H1 (cell line): ENCODE results near the gene P3H4. TPM values are rescaled to one million over a fixed set of nuclear protein-coding genes. Genes with fewer than 3 reads are reported as not detected.
A peak's percentile ranks its signal among the peaks of the same experiment; 100 is the strongest.

Source experiments
- CTCF ChIA-PET: fragments of 300-600 bp; sonication (Branson Sonifier 250); formaldehyde crosslinking; loops from one replicate; lab custom pipeline; 2021; ENCODE audit not compliant: partially characterized antibody; lab: Charles Lee
- POLR2A ChIA-PET: fragments of 300-600 bp; sonication (Branson Sonifier 250); formaldehyde crosslinking; loops from one replicate; lab custom pipeline; 2021; ENCODE audit warnings: inconsistent platforms; ENCODE audit not compliant: partially characterized antibody; lab: Charles Lee
- DNase-seq, 2 experiments: peaks; one replicate each; pipeline versions ENCODE4 v3.0.0 to v3.0.0-alpha.2; 2010 to 2022; ENCODE audit warnings: low spot score in 2 of 2, low read depth in 1 of 2, mixed read lengths in 1 of 2
- FAIRE-seq: peaks from 2 replicates; lab custom pipeline; 2011; peaks lifted over from hg19 to GRCh38; lab: Jason Lieb, UNC
- H2AFZ ChIP-seq: 2 replicates; pipeline ENCODE4 v1.8.1; 2012; ENCODE audit warnings: low read length, inconsistent platforms
- H2AK5ac ChIP-seq: 2 replicates; pipeline ENCODE4 v1.6.1; 2013; ENCODE audit warnings: low read depth, low read length
- H2BK120ac ChIP-seq: replicated peaks from 2 replicates; pipeline ENCODE3; 2013; ENCODE audit warnings: low read depth, low read length, inconsistent platforms
- H2BK12ac ChIP-seq: 2 replicates; pipeline ENCODE4 v1.6.1; 2013; ENCODE audit warnings: low read depth, low read length
- H2BK15ac ChIP-seq: 2 replicates; pipeline ENCODE4 v1.6.1; 2013; ENCODE audit warnings: low read length
- H2BK20ac ChIP-seq: 2 replicates; pipeline ENCODE4 v1.6.1; 2013; ENCODE audit warnings: low read length
- H2BK5ac ChIP-seq: 2 replicates; pipeline ENCODE4 v1.6.1; 2013; ENCODE audit warnings: low read depth, low read length
- H3K14ac ChIP-seq: 2 replicates; pipeline ENCODE4 v1.6.1; 2013; ENCODE audit warnings: inconsistent platforms; ENCODE audit not compliant: insufficient read length
- H3K18ac ChIP-seq: 2 replicates; pipeline ENCODE4 v1.6.1; 2013; ENCODE audit warnings: low read length; ENCODE audit errors: extremely low read depth
- H3K23ac ChIP-seq: 2 replicates; pipeline ENCODE4 v1.6.1; 2013; ENCODE audit warnings: inconsistent platforms; ENCODE audit not compliant: insufficient read length
- H3K23me2 ChIP-seq: 2 replicates; pipeline ENCODE4 v1.6.1; 2013; ENCODE audit warnings: low read depth, low read length
- H3K27ac ChIP-seq: 2 replicates; pipeline ENCODE4 v1.6.1; 2011; ENCODE audit warnings: low read depth, low read length, inconsistent platforms
- H3K27me3 ChIP-seq, 4 experiments: replicated peaks in 1 of 4; 1 replicate in 1 of 4; 2 replicates in 3 of 4; pipeline versions ENCODE4 v1.6.1 to v1.8.1; 2011 to 2013; ENCODE audit warnings: low read length in 3 of 4, mild to moderate bottlenecking in 3 of 4, inconsistent platforms in 2 of 4, mixed read lengths in 2 of 4, moderate library complexity in 1 of 4; ENCODE audit not compliant: control insufficient read depth in 3 of 4, insufficient read depth in 3 of 4; ENCODE audit errors: extremely low read depth in 1 of 4
- H3K36me3 ChIP-seq, 4 experiments: 2 replicates each; pipeline versions ENCODE4 v1.6.1 to v1.8.1; 2011 to 2013; ENCODE audit warnings: mild to moderate bottlenecking in 4 of 4, low read length in 3 of 4, moderate library complexity in 2 of 4, control low read depth in 1 of 4, inconsistent platforms in 1 of 4; ENCODE audit not compliant: insufficient read depth in 4 of 4, control insufficient read depth in 2 of 4
- H3K4ac ChIP-seq: replicated peaks from 2 replicates; pipeline ENCODE3; 2013; ENCODE audit warnings: low read length, low read depth, mixed read lengths, inconsistent platforms; ENCODE audit not compliant: insufficient read length
- H3K4me1 ChIP-seq, 4 experiments: replicated peaks in 1 of 4; 1 replicate in 1 of 4; 2 replicates in 3 of 4; pipeline versions ENCODE4 v1.6.1 to v1.8.1; 2011 to 2013; ENCODE audit warnings: low read length in 3 of 4, inconsistent platforms in 2 of 4, mixed read lengths in 1 of 4; ENCODE audit not compliant: insufficient read depth in 4 of 4, control insufficient read depth in 3 of 4
- H3K4me2 ChIP-seq, 2 experiments: 2 replicates each; pipeline versions ENCODE4 v1.6.1 to v1.8.1; 2011 to 2013; ENCODE audit warnings: low read depth in 2 of 2, low read length in 2 of 2, control low read depth in 1 of 2, inconsistent platforms in 1 of 2, mild to moderate bottlenecking in 1 of 2; ENCODE audit not compliant: insufficient read depth in 1 of 2
- H3K4me3 ChIP-seq, 4 experiments: fragments of 200-600, 300-600 bp in 1 of 4; sonication (generic), shearing (Covaris generic), sonication (Bioruptor Twin) in 1 of 4; 2 replicates each; pipeline versions ENCODE4 v1.5.1 to v1.8.1; 2011 to 2016; ENCODE audit warnings: low read length in 4 of 4, low read depth in 3 of 4, control low read depth in 2 of 4, inconsistent platforms in 2 of 4, mild to moderate bottlenecking in 2 of 4, mixed read lengths in 1 of 4, moderate library complexity in 1 of 4; ENCODE audit not compliant: insufficient read depth in 2 of 4; ENCODE audit errors: extremely low read depth in 1 of 4
- H3K56ac ChIP-seq: replicated peaks from 2 replicates; pipeline ENCODE3; 2013; ENCODE audit warnings: low read depth, mild to moderate bottlenecking, mixed read lengths, low read length, inconsistent platforms; ENCODE audit not compliant: insufficient read length
- H3K79me1 ChIP-seq: 2 replicates; pipeline ENCODE4 v1.6.1; 2013; ENCODE audit warnings: low read depth, low read length, control low read depth
- H3K79me2 ChIP-seq, 2 experiments: 2 replicates each; pipeline versions ENCODE4 v1.6.1 to v1.8.1; 2012 to 2013; ENCODE audit warnings: low read length in 2 of 2, mild to moderate bottlenecking in 2 of 2, inconsistent platforms in 1 of 2; ENCODE audit not compliant: insufficient read depth in 2 of 2, control insufficient read depth in 1 of 2
- H3K9ac ChIP-seq, 4 experiments: replicated peaks in 1 of 4; 1 replicate in 1 of 4; 2 replicates in 3 of 4; pipeline versions ENCODE4 v1.6.1 to v1.8.1; 2011 to 2013; ENCODE audit warnings: low read depth in 3 of 4, low read length in 3 of 4, control low read depth in 2 of 4, mild to moderate bottlenecking in 2 of 4, moderate library complexity in 2 of 4, inconsistent platforms in 1 of 4; ENCODE audit errors: extremely low read depth in 1 of 4
- H3K9me3 ChIP-seq, 2 experiments: 2 replicates each; pipeline versions ENCODE4 v1.6.1 to v1.8.1; 2012 to 2013; ENCODE audit warnings: mild to moderate bottlenecking in 2 of 2, moderate library complexity in 2 of 2, control low read depth in 1 of 2, inconsistent platforms in 1 of 2, low read depth in 1 of 2, low read length in 1 of 2, mixed read lengths in 1 of 2; ENCODE audit not compliant: insufficient read depth in 2 of 2
- H4K20me1 ChIP-seq, 2 experiments: replicated peaks in 1 of 2; 2 replicates each; pipeline versions ENCODE3 to v1.8.1; 2011 to 2013; ENCODE audit warnings: inconsistent platforms in 2 of 2, low read length in 2 of 2, mild to moderate bottlenecking in 1 of 2; ENCODE audit not compliant: insufficient read depth in 2 of 2, control insufficient read depth in 1 of 2
- H4K5ac ChIP-seq: 2 replicates; pipeline ENCODE4 v1.6.1; 2013; ENCODE audit warnings: low read length, low read depth, mixed read lengths, inconsistent platforms; ENCODE audit not compliant: insufficient read length
- H4K8ac ChIP-seq: 2 replicates; pipeline ENCODE4 v1.8.0; 2013; ENCODE audit warnings: mild to moderate bottlenecking, moderate library complexity, low read length, inconsistent platforms; ENCODE audit not compliant: insufficient read depth; ENCODE audit errors: extremely low read depth
- H4K91ac ChIP-seq: replicated peaks from 2 replicates; pipeline ENCODE3; 2013; ENCODE audit warnings: low read length, mixed read lengths, inconsistent platforms; ENCODE audit not compliant: insufficient read length
- CBX5 ChIP-seq: fragments of 300-800, 300-1000 bp; sonication (generic); IDR thresholded peaks from 2 replicates; pipeline ENCODE4 v1.7.1; 2016; ENCODE audit warnings: antibody characterized with exemption, low read length, low read depth
- WGBS, 2 experiments: shearing (Covaris generic) in 1 of 2; methylation state at CpG; one replicate each; pipeline versions ENCODE4 v1.1.6 to v1.1.7; 2013 to 2015; ENCODE audit warnings: low lambda C conversion rate in 2 of 2, mixed read lengths in 2 of 2, inconsistent platforms in 1 of 2, low coverage in 1 of 2, missing lambda C conversion rate in 1 of 2; ENCODE audit not compliant: insufficient replicate concordance in 2 of 2, insufficient coverage in 1 of 2, insufficient read length in 1 of 2; ENCODE audit errors: extremely low coverage in 1 of 2, missing lambda C conversion rate in 1 of 2; 5-methylcytosine and 5-hydroxymethylcytosine counted together
- polyA plus RNA-seq, 7 experiments: library from polyadenylated mRNA; depleted of rRNA in 3 of 7; stranded (reverse) in 5 of 7; unstranded in 2 of 7; fragments of >200 nt in 5 of 7; fragments of 200-250 nt in 2 of 7; gene quantifications; 1 replicate in 5 of 7; 2 replicates in 1 of 7; 4 replicates in 1 of 7; pipeline versions ENCODE4 v1.2.1 to v1.2.3, GENCODE V29; 2011 to 2013; ENCODE audit warnings: missing spikeins in 2 of 7, mixed read lengths in 2 of 7
- total RNA-seq: library from RNA; stranded (reverse); fragmentation: NEBNext Ultra II Directional; extraction: Animal tissue kit (Norgen Biotek cat#: 25700); gene quantifications from 2 replicates; pipeline ENCODE4 v1.2.1, GENCODE V29; 2021
- TF ChIP-seq, protein P1 (sequence below): IDR thresholded peaks from 2 replicates; pipeline ENCODE4 v1.6.1; 2012; ENCODE audit warnings: inconsistent platforms

The P3H4 gene
- total and polyA plus RNA-seq, 2 of the 8 experiments (the other 6 are each of a cell fraction or from before 2014, with no cell fraction given): 23.4 to 26.7 TPM

DNA sequence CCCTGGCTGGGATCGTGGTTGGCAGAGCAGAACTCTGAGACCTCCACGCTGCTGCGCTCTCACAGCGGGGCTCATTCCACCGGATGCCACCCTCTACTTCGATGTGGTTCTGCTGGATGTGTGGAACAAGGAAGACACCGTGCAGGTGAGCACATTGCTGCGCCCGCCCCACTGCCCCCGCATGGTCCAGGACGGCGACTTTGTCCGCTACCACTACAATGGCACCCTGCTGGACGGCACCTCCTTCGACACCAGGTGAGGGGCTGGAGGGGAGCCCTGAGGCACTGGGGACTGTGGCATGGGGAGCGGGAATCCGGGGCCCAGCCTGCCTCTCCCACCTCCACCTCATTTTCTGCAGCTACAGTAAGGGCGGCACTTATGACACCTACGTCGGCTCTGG lies 6.3 kb upstream of the P3H4 start:
- H3K14ac ChIP-seq: no peak overlapping the region
- CTCF ChIA-PET: no interaction called here
- POLR2A ChIA-PET: interaction anchor here (0.6 to 1.1 kb wide), 2 partner anchors 49 to 1653 kb away, joined by 3 to 5 read pairs; no protein-coding TSS in a partner anchor
- TF ChIP-seq CBX5: no peak
- TF ChIP-seq, protein P1, sequence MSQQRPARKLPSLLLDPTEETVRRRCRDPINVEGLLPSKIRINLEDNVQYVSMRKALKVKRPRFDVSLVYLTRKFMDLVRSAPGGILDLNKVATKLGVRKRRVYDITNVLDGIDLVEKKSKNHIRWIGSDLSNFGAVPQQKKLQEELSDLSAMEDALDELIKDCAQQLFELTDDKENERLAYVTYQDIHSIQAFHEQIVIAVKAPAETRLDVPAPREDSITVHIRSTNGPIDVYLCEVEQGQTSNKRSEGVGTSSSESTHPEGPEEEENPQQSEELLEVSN: 0 out of 2 replicates have a peak, but pooled peaks have one; percentile 23
- TF ChIP-seq, all 59 proteins: peak for 1
- H4K5ac ChIP-seq: no peak overlapping the region
- peaks cover 0 to 9% of the 10 kb centered on the region in 2 experiments for H4K20me1 ChIP-seq
- H3K9me3 ChIP-seq: no peaks in the 10 kb centered on the region
- no peak for DNase-seq
- H3K4me2 ChIP-seq: no peak overlapping the region
- H2BK5ac ChIP-seq: no peak overlapping the region; the same call in 1 of the 2 replicates
- no peak overlapping the region for H4K8ac ChIP-seq
- no peak overlapping the region for H2AK5ac ChIP-seq
- peaks cover 0 to 32% (median 17%) of the 10 kb centered on the region in 4 experiments; a peak in 6 of 7 replicates for H3K4me1 ChIP-seq
- H3K23me2 ChIP-seq: peaks cover 9% of the 10 kb centered on the region
- peaks cover 2 to 29% (median 5%) of the 10 kb centered on the region in 4 experiments; a peak in 3 of 8 replicates for H3K36me3 ChIP-seq
- H3K79me1 ChIP-seq: peaks cover 15% of the 10 kb centered on the region
- H3K27ac ChIP-seq: no peak overlapping the region
- no peak overlapping the region for H2BK20ac ChIP-seq
- no peak overlapping the region for H3K4ac ChIP-seq
- peaks cover 0 to 28% of the 10 kb centered on the region in 2 experiments; a peak in 2 of 4 replicates for H3K79me2 ChIP-seq
- H3K9ac ChIP-seq: no peak overlapping the region
- H2BK12ac ChIP-seq: no peak overlapping the region
- no peak overlapping the region for H2BK15ac ChIP-seq
- no peak overlapping the region for H3K18ac ChIP-seq
- no peak overlapping the region for H3K23ac ChIP-seq
- no peak overlapping the region for H3K4me3 ChIP-seq
- no peak overlapping the region for H4K91ac ChIP-seq
- H3K56ac ChIP-seq: no peak overlapping the region
- no peaks in the 10 kb centered on the region for H3K27me3 ChIP-seq
- WGBS, 2 experiments: 91% methylated on average over 20 of the region's 20 CpGs; no CpG with 5 or more reads in 1 of the 2 experiments
- FAIRE-seq: no peak
- H2BK120ac ChIP-seq: no peak overlapping the region
- no peak overlapping the region for H2AFZ ChIP-seq
